NCI-H2029 treated with DMSO at 0.1 percent for 48 hours (cell line): ENCODE measurements around the gene AMFR.

ENCODE experiments used
- DNase-seq: peaks from one replicate; lab custom pipeline; 2025; lab: John Stamatoyannopoulos, UW

The AMFR gene

DNA sequence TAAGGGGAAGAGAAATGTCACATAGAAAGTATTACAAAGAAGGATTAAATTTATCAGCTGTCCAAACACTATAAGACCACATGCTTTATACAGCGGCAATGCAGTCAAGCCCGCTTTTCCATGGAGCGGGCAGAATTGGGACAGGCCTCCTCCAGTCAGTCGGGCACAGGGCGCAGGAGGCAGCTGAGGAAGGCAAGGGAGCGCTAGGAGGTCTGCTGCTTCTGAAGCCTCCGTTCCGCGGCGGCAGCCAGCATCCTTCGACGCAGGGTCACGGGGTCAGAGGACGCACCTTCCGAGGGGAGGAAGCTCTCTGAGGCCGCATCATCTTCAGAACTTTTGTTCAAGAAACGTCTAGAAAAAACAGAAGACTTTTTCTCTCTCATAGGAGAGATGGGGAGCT is 62.6 kb downstream of the AMFR start:
- no peak for DNase-seq

DNA sequence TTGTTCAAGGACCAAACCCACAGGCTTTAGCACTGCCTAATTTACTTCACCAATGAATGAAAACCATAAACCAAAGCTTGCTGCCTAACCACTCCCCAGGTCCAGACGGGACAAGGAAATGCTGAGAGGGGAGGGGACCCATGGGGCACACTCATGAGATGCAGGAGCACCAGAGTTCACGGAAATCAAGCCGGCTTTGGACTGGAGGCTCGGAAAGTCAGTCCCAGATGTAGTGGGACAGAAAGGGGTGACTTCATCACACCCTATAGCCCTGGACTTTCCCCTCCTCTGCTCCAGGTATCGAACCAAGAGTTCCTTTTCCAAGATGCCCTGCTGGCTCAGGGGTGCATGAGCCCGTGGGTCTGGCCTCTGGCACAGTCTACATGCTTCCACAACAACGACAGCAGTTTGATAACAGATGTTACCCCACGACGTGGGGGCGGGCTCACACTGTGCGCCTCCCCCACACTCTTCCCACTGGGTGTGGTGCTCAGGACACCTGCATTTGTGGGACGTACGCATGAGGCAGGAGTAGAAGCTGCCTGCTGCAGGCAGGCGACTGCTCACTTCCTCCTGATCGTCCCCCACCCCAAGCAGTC is 63.2 kb downstream of the AMFR start:
- DNase-seq, result no peak

DNA sequence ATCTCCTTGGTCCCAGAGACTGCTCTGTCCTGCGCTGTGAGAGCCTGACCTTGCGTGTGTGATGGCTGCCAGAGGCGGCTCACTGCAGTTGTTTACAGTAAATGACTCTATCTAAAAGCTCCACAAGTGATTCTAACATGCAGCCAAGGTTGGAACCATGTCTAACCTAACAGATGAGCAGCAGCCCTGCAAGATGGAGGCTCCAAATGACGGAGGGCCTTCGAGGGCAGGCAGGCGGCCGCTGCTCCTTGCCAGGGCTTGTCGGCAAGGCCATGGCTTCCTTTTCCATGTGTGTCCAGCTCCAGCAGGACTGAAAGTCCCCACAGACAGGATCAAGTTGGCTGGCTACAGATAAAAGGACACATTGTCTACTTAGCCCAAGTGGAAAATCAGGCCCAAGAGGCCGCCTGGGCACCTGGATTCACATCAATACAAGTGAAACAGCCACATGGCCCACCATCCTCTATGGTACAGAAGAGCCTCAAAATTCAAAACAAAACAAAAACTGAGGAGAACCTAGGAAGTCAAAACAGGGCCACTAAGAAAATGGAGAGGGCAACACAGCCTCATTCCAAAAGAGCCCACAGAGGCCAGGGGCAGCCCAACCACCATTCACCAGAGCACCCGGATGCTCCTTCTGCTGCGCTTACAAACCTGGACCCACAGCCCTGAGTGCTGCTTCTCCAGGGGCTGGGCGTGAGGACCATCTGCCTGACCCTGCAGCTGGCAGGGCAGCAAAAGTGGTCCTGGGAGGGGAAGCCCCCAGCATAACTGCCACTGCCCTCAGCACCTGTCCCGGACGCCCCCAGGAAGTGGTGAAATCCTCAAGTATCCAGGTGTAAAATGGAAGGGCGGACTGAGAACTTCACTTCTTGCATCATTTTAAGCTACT is 65.0 kb downstream of the AMFR start:
- DNase-seq, result no peak

DNA sequence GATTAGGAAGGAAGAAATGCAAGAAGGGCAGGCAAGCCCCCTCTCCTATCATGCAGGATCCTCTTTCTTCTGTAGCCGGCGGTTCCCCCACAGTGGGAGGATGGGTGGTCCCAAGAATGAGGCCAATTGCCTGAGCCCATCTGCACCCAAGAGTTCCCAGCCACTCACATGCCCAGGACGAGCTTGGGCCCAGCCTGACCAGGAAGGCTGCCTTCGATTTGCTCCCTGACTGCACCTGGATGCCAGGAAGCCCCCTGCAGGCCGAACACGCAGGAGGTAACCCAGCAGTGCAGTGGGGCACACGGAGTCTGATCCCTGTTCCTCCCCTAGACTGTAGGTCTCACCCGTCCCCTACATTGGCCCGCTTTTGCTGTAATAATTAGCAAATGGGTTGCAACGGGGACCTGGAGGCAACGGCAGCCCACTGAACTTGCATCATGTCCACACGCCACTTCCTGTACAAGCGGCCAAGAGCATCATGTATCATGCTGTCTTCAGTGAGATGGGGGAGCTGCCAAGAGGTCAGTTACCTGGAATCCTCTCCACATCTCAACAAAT is 67.5 kb downstream of the AMFR start:
- no peak for DNase-seq

DNA sequence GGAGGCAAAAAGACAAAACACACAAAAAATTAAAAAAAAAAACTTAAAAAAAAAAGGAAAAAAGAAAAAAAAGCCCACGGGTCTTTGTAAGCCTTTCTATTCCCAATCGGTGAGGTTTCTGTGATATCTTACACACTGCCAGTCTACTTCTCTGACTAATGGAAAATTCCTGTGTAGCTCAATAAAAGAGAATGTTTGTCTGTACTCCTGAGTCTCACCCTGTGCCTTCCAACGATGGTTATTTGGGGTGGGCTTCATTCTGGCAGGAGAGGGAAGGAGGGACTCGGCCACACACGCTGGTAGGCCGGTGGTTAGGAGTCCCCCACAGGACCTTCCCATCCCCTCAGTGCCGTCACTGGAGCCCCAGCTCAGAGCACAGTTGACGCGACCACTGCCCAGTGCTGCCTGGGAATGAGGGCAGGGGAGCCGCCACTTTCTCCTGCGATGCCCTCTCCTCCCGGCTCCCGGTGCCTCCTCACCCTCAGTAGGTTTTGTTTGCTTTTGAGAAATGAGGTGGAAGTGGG is 68.0 kb downstream of the AMFR start:
- DNase-seq, result no peak

DNA sequence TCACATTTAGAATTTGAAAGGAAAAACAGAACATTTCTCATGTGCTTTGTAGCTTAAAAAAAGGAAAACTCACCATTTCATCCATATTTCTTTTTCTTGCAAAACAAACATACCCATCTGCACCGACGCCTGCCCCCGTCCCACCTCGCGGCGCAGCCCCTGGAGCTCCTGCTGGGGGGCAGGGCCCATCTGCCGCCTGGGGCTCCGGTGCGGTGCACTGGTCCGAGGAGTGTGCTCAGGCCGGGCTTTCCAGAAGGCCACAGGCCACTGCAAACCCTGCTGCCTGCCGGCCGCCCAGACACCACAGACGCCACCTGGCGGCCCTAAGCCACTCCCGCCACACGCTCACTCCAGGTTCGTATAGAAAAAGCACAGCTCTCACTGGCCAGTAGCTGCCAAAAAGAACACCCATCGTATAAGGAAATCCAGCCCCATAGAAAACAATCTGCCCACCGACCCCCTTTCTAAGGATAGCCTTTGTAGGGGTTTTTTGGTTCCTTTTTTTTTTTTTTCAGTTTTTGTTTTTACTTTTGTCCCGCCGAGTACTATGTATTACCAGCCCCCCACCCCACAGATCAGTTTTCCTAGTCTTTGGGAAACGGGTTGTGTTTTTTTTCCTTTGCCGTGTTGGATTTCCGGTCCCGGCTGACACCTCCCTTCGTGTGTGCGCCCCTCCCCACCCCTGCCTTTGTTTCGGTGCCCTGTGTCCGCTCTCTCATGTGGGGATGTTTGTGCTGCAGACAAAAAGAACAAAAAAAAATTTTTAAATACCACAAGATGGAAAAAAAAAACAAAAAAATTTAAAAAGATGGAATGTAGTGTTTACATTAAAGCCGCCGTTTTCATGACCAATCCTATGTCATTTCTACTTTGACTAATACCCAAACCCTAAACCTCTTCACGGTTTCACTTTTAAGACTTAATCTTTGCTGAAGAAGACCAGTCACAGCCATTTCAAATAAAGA is 68.8 kb downstream of the AMFR start:
- DNase-seq, result peak; percentile 22

DNA sequence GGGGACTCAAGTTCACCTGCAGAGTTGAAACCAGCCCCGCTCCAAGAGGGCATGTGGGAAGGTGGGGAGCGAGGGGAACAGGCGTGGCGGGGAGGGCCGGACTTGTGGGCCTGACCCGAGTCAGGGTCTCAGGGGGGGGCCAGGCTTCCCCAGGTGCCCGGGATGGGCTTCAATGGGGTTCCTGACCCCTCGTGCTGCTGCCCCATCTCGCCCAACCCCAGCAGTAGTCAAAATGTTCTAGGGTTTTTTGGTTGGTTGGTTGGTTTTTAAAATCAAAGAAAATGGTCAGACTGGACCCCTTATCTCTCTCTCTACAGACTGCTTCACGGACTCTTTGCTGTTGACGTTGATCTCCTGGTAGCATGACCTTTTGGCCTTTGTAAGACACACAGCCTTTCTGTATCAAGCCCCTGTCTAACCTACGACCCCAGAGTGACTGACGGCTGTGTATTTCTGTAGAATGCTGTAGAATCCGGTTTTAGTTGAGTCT is 69.5 kb downstream of the AMFR start:
- no peak for DNase-seq

DNA sequence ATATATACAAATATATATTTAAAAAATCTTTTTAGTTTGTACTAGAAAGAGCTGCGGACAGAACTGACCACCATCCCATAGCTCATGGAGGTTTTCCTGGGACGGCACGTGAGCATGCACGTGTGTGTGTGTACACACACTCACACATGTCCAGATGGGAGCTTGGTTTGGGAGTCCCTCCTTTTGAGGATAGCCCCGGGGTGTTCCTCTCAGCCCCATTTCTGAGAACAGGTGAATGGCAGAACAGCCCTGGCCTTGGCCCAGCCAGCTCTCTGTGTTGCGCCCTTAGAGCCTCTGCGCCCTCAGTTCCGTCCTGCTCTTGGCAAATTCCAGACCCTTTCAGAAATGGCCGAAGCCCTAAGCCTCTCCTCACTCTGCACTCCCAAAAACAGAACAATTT is 70.1 kb downstream of the AMFR start:
- DNase-seq, result no peak

DNA sequence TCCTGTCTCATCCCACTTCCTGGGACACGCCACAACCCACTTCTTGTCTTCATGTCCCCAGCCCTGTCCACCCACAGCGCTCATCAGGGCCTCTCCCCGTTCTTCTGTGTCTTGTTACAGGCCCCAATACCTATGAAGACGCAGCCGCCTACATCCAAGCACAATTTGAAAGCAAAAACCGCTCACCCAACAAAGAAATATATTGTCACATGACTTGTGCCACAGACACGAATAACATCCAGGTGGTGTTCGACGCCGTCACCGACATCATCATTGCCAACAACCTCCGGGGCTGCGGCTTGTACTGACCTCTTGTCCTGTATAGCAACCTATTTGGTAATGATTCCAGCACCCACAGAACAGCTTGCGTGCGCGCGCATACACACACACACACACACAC is 70.6 kb downstream of the AMFR start:
- no peak for DNase-seq

DNA sequence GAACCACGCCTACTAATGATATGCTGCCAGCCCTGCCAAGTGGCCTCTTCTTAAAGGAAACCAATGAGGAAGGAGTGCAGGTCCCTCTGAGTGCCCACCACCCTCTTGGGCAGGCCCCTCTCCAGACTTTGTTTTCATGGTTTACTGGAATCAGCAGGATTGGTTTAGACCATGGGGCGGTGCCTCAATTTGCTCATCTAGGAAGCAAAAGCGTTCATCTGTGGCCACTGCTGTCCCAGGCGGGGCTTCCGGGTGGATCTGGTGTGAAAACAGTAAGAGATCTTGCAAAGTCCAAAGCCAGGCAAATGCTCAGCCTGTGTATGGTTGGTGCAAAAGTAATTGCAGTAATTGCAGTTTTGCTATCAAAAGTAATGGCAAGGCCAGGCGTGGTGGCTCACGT is 71.3 kb downstream of the AMFR start:
- no peak for DNase-seq

DNA sequence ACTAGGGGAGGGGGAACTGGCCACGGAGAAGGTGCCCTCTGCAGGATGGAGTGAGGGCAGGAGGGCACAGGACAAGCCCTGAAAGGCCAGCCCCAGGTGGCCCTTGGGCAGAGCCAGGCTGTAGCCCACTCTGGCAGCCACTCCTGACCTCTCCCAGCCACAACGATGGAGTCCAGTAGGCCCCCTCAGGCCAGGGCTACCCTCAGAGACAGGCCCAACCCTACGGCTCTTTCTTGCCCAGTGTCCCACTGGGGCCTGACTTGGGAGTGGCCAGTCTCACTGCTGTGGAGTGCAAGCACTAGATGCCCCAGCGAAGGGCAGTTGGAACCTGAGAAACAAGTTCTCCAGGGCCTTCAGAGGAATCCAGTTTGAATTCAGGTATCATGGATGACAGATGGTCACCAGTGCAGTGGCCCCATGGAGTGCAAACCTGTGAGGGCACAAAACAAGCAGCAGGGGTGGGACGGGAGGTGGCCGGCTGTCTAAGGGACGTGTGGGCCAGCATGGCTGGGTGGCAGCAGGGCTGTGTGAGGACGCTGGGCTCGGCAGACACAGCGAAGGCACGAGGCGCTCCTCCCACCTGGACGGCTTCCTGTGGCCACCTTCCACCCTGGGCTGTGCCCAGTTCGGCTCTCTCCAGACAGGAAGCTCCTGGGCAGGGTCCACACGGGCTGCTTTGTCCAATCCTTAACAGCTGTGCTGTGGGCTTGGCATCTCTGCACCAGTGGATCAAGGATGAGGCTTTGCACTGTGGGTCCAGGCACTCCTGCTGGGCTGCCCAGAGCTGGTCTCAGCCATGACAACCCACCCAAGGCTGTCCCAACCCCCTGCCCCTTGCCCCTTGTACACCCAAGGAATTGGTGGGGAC is 72.1 kb downstream of the AMFR start:
- DNase-seq, result no peak

DNA sequence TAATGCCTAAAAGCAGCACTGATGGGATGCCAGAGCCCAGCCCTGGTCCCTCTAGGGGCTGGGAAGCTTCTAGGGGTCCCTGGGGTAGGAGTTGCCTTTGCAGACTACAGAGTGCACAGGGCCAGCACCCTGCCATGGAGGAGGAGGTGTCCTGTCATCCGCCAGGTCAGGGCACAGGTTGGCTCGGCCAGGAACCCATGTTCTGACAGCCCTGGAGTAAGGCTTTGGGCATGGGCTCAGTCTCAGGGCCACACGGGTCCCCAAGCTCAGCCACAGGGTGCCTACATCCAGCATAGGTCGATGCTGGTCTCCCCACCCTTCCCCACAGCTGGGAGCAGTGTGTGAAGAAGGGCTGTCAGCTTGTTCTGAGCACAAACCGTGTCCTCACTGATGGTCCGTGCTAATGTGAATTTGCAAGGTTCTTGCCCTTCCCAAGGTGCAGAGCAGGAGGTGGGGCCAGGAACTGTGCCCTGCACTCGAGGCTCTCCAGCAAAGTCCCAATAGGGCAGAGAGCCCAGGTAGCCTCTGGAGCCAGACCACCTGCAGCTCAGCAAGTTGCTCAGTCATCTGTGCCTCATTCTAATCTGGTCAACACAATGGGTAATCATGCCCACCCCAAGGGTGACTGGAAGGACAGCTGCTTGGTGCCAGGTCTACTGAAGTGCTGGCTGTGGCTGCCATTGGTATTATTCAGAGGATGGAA is 72.8 kb downstream of the AMFR start:
- no peak for DNase-seq

DNA sequence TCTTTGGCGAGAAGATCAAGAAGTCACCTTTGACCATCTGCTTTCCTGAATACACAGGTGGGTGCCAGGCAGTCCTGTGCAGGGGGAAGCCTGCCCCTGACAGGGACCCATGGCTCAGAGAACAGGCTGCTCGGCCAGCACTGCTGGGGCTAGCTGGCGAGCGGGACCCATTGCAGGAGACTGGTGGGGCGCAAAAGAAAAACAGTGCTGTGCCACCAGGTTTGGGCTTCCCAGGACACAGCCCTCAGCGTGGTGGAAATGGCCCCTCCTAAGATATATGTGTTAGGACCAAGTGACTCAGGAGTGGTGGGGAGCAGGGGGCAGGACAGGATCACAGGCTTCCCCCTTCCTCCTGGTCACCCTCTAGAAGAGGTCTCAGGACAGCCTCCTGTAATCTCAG is 73.9 kb downstream of the AMFR start:
- no peak for DNase-seq

DNA sequence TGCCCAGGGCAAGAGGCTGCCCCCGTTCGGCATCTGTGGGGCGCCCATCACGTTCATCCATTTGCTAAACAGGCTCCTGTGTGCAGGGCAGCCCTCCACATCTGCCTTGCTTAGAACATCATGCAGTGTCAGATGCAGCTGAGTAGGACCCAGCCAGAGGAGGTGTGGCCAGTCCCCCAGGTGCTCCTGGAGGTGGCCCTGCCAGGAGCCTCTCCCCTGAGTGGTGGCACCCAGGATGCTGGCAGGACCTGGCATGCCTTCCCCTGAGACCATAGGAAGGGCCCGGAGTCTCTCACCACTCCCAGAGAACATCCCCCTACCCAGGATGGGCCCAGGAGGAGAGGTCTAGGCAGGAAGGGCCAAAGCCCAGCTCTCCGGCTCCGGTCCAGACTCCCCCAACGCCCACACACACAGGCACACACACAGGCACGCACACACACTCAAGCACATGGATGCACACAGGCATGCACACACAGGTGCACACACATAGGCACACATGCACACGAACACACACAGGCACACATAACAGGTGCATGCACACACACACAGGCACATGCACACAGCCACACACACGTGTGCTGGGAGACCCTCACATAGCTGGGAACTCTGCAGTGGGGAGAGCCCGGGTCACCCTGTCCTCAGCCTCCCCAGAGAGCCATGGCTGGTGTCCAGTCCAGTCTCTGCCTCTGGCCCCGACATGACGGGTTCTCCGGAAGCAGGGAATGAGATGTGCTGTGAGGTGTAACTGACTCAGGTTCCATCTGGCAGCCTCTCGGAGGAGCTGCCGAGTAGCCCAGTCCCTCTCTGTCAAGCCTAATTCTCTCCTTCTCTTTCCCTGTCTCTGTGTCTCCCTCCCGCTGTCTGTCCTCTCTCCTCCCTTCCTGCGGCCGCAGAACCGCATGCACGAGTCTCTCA is 74.6 kb downstream of the AMFR start:
- DNase-seq, result no peak

DNA sequence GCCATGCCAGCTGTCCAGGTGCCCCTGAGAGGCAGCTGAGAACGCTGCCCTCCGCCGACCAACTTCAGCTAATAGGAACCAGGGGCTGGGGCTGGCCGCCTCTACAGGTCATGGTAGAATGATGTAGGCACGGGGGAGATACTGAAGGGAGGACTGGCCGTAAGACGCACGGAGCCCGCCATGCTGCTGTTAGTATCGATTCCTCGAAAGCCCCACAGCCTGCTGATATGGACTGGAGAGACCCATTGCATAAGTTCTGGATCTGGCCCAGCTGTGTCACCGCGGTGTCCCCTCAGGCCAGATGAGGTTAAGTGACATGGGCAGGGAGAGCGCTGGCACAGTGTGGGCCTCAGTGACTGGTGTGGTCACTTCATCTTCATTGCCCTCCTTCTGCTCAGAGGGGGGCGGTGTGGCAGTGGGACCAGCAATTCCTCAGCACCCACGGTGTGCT is 75.6 kb downstream of the AMFR start:
- DNase-seq, result no peak

DNA sequence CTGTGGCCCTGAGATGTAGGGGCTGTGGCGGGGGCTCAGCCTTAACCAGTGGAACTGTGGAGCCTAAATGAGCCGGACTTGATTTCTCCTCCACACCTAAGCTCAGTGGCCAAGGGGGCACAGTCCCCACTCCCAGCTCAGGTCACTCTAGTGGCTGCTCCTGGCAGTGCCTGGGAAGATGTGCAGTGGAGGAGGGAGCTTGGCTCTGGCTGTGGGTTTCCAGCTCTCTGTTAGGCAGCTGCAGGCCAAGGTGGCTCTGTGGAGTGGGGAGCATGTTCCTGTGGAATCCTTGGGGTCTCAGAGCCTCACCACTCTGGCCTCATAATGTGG is 76.3 kb downstream of the AMFR start:
- no peak for DNase-seq

DNA sequence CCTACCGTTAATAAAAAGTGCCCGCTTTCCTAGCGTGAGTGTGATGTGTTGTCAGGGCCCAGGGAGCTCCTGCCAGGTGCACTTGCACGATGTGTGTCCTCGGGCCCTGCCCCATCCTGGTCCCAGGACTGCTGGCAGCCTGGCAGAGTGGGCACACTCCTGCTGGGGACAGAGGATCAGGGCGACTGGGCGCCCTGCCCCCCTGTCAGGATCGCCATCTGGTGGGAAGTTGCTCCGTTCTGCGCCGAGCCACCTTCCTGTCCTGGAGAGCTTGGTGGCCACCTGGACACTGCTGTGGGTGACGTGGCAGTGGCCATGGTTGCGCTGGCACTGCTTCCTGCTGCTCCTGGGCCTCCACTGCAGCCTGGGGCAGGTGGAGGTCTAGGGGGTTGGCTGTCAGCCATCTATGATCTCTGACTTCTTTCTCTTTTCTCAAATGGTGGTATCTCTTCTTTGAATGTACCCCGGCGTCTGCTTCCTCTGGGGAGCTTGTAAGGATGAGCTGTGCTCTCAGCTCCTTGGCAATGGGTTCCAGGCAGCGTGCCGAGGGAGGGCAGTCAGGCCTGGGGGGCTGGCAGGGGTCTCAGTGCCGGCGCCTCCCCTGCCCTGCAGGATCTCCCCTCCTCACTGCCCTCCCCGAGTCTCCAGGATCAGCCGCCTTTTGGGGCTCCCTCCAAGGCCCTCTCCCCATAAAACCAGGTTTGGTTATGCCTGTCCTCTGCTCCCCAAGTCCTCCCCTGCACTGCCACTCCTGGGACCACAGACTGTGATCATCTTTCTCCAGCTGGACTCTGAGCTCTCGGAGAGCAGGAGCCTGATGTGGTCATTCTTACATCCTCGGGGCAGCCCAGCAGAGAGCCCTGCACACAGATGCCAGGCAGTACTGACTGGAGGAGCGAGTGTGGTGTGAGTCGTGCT is 76.9 kb downstream of the AMFR start:
- peak; percentile 12 for DNase-seq

DNA sequence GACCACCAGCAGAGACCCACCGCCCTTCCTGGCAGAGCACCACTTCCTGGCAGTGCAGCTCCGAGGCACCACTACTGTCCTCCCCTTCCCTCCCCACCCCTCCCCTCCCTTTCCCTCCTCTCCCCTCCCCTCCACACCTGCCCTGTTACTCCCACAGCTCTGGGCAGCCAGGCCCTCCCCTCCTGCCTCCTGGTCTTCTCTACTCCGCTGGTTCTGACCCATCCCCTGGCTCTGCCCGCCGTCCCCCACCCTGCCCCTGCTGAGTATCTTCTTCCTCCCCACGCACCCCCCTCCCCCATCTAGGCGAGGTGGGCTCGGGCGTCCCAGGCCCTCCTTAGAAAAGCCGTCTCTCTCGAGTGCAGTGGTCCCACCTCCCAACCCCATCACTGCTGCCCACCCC is 77.7 kb downstream of the AMFR start:
- DNase-seq, result no peak
